ENCODE results near the gene FGF18.
A peak's percentile ranks its signal among the peaks of the same experiment; 100 is the strongest.

Gene FGF18

GRCh38 chr5:171478946-171479775 lies 59.7 kb downstream of the FGF18 start:
- Histone ChIP-seq H3K4me3 (ENCODE audit: low read depth in 1 of 2, low read length in 2 of 2) (no peak overlapping the region), H3K9me3 (ENCODE audit: control insufficient read depth in 1 of 2, low read length in 2 of 2) (no peaks in the 10 kb centered on the region), H3K27me3 (ENCODE audit: low read depth, low read length) (no peaks in the 10 kb centered on the region), H3K4me1 (ENCODE audit: control insufficient read depth in 1 of 2, insufficient read depth in 2 of 2, low read length in 2 of 2) (peaks cover 0 to 6% of the 10 kb centered on the region in 2 donors), H3K27ac (ENCODE audit: low read length) (no peak overlapping the region), H3K36me3 (ENCODE audit: control insufficient read depth in 1 of 2, insufficient read depth in 2 of 2, low read length in 2 of 2) (no peaks in the 10 kb centered on the region)

GRCh38 chr5:171479776-171480125 lies 60.3 kb downstream of the FGF18 start:
- H3K9me3 ChIP-seq (ENCODE audit: control insufficient read depth in 1 of 2, low read length in 2 of 2), result no peaks in the 10 kb centered on the region
- no peak overlapping the region for H3K27ac ChIP-seq (ENCODE audit: low read length)
- no peaks in the 10 kb centered on the region for H3K36me3 ChIP-seq (ENCODE audit: control insufficient read depth in 1 of 2, insufficient read depth in 2 of 2, low read length in 2 of 2)
- H3K27me3 ChIP-seq (ENCODE audit: low read depth, low read length), result no peaks in the 10 kb centered on the region
- no peak overlapping the region for H3K4me3 ChIP-seq (ENCODE audit: low read depth in 1 of 2, low read length in 2 of 2)
- peaks cover 0 to 6% of the 10 kb centered on the region in 2 donors for H3K4me1 ChIP-seq (ENCODE audit: control insufficient read depth in 1 of 2, insufficient read depth in 2 of 2, low read length in 2 of 2)

- H3K27ac ChIP-seq (ENCODE audit: low read length), result no peak overlapping the region
- no peaks in the 10 kb centered on the region for H3K36me3 ChIP-seq (ENCODE audit: control insufficient read depth in 1 of 2, insufficient read depth in 2 of 2, low read length in 2 of 2)
- no peak overlapping the region for H3K4me3 ChIP-seq (ENCODE audit: low read depth in 1 of 2, low read length in 2 of 2)
- peaks cover 0 to 6% of the 10 kb centered on the region in 2 donors for H3K4me1 ChIP-seq (ENCODE audit: control insufficient read depth in 1 of 2, insufficient read depth in 2 of 2, low read length in 2 of 2)
- no peaks in the 10 kb centered on the region for H3K27me3 ChIP-seq (ENCODE audit: low read depth, low read length)
- H3K9me3 ChIP-seq (ENCODE audit: control insufficient read depth in 1 of 2, low read length in 2 of 2), result no peaks in the 10 kb centered on the region
These were observed 60.8 kb downstream of the FGF18 start for GRCh38 chr5:171480239-171480638.

GRCh38 chr5:171481571-171482433 lies 62.4 kb downstream of the FGF18 start:
- Histone ChIP-seq H3K4me3 (ENCODE audit: low read depth in 1 of 2, low read length in 2 of 2) (no peak overlapping the region), H3K27me3 (ENCODE audit: low read depth, low read length) (no peaks in the 10 kb centered on the region), H3K4me1 (ENCODE audit: control insufficient read depth in 1 of 2, insufficient read depth in 2 of 2, low read length in 2 of 2) (peaks cover 0 to 6% of the 10 kb centered on the region in 2 donors), H3K27ac (ENCODE audit: low read length) (no peak overlapping the region), H3K36me3 (ENCODE audit: control insufficient read depth in 1 of 2, insufficient read depth in 2 of 2, low read length in 2 of 2) (no peaks in the 10 kb centered on the region), H3K9me3 (ENCODE audit: control insufficient read depth in 1 of 2, low read length in 2 of 2) (no peaks in the 10 kb centered on the region)

- H3K4me1 ChIP-seq (ENCODE audit: control insufficient read depth in 1 of 2, insufficient read depth in 2 of 2, low read length in 2 of 2), result peaks cover 0 to 6% of the 10 kb centered on the region in 2 donors
- no peak overlapping the region for H3K4me3 ChIP-seq (ENCODE audit: low read depth in 1 of 2, low read length in 2 of 2)
- no peak overlapping the region for H3K27ac ChIP-seq (ENCODE audit: low read length)
- no peaks in the 10 kb centered on the region for H3K36me3 ChIP-seq (ENCODE audit: control insufficient read depth in 1 of 2, insufficient read depth in 2 of 2, low read length in 2 of 2)
- no peaks in the 10 kb centered on the region for H3K27me3 ChIP-seq (ENCODE audit: low read depth, low read length)
- H3K9me3 ChIP-seq (ENCODE audit: control insufficient read depth in 1 of 2, low read length in 2 of 2), result no peaks in the 10 kb centered on the region
These were observed 62.9 kb downstream of the FGF18 start for GRCh38 chr5:171482434-171482730.

GRCh38 chr5:171483551-171484135 lies 64.2 kb downstream of the FGF18 start:
- H3K4me1 ChIP-seq (ENCODE audit: control insufficient read depth in 1 of 2, insufficient read depth in 2 of 2, low read length in 2 of 2), result peaks cover 0 to 6% of the 10 kb centered on the region in 2 donors
- no peaks in the 10 kb centered on the region for H3K9me3 ChIP-seq (ENCODE audit: control insufficient read depth in 1 of 2, low read length in 2 of 2)
- peak overlapping the region; percentile 39 for H3K27ac ChIP-seq (ENCODE audit: low read length)
- no peaks in the 10 kb centered on the region for H3K27me3 ChIP-seq (ENCODE audit: low read depth, low read length)
- no peaks in the 10 kb centered on the region for H3K36me3 ChIP-seq (ENCODE audit: control insufficient read depth in 1 of 2, insufficient read depth in 2 of 2, low read length in 2 of 2)
- H3K4me3 ChIP-seq (ENCODE audit: low read depth in 1 of 2, low read length in 2 of 2), result no peak overlapping the region

GRCh38 chr5:171484460-171484899 lies 65.0 kb downstream of the FGF18 start:
- Histone ChIP-seq H3K4me3 (ENCODE audit: low read depth in 1 of 2, low read length in 2 of 2) (no peak overlapping the region), H3K9me3 (ENCODE audit: control insufficient read depth in 1 of 2, low read length in 2 of 2) (no peaks in the 10 kb centered on the region), H3K27me3 (ENCODE audit: low read depth, low read length) (no peaks in the 10 kb centered on the region), H3K36me3 (ENCODE audit: control insufficient read depth in 1 of 2, insufficient read depth in 2 of 2, low read length in 2 of 2) (no peaks in the 10 kb centered on the region), H3K4me1 (ENCODE audit: control insufficient read depth in 1 of 2, insufficient read depth in 2 of 2, low read length in 2 of 2) (peaks cover 0 to 6% of the 10 kb centered on the region in 2 donors), H3K27ac (ENCODE audit: low read length) (peak overlapping the region; percentile 39)

- no peaks in the 10 kb centered on the region for H3K27me3 ChIP-seq (ENCODE audit: low read depth, low read length)
- H3K9me3 ChIP-seq (ENCODE audit: control insufficient read depth in 1 of 2, low read length in 2 of 2), result no peaks in the 10 kb centered on the region
- no peak overlapping the region for H3K4me3 ChIP-seq (ENCODE audit: low read depth in 1 of 2, low read length in 2 of 2)
- H3K4me1 ChIP-seq (ENCODE audit: control insufficient read depth in 1 of 2, insufficient read depth in 2 of 2, low read length in 2 of 2), result peaks cover 0 to 6% of the 10 kb centered on the region in 2 donors
- no peak overlapping the region for H3K27ac ChIP-seq (ENCODE audit: low read length)
- no peaks in the 10 kb centered on the region for H3K36me3 ChIP-seq (ENCODE audit: control insufficient read depth in 1 of 2, insufficient read depth in 2 of 2, low read length in 2 of 2)
These were observed 66.2 kb downstream of the FGF18 start for GRCh38 chr5:171485668-171486067.

- no peaks in the 10 kb centered on the region for H3K36me3 ChIP-seq (ENCODE audit: control insufficient read depth in 1 of 2, insufficient read depth in 2 of 2, low read length in 2 of 2)
- H3K27ac ChIP-seq (ENCODE audit: low read length), result no peak overlapping the region
- H3K27me3 ChIP-seq (ENCODE audit: low read depth, low read length), result no peaks in the 10 kb centered on the region
- peaks cover 0 to 6% of the 10 kb centered on the region in 2 donors for H3K4me1 ChIP-seq (ENCODE audit: control insufficient read depth in 1 of 2, insufficient read depth in 2 of 2, low read length in 2 of 2)
- no peak overlapping the region for H3K4me3 ChIP-seq (ENCODE audit: low read depth in 1 of 2, low read length in 2 of 2)
- no peaks in the 10 kb centered on the region for H3K9me3 ChIP-seq (ENCODE audit: control insufficient read depth in 1 of 2, low read length in 2 of 2)
These were observed 67.2 kb downstream of the FGF18 start for GRCh38 chr5:171486613-171487012.

- H3K27me3 ChIP-seq (ENCODE audit: low read depth, low read length), result no peaks in the 10 kb centered on the region
- no peaks in the 10 kb centered on the region for H3K9me3 ChIP-seq (ENCODE audit: control insufficient read depth in 1 of 2, low read length in 2 of 2)
- H3K4me3 ChIP-seq (ENCODE audit: low read depth in 1 of 2, low read length in 2 of 2), result no peak overlapping the region
- no peak overlapping the region for H3K27ac ChIP-seq (ENCODE audit: low read length)
- no peaks in the 10 kb centered on the region for H3K36me3 ChIP-seq (ENCODE audit: control insufficient read depth in 1 of 2, insufficient read depth in 2 of 2, low read length in 2 of 2)
- peaks cover 0 to 4% of the 10 kb centered on the region in 2 donors for H3K4me1 ChIP-seq (ENCODE audit: control insufficient read depth in 1 of 2, insufficient read depth in 2 of 2, low read length in 2 of 2)
These were observed 69.4 kb downstream of the FGF18 start for GRCh38 chr5:171488876-171489275.

- Histone ChIP-seq H3K36me3 (ENCODE audit: control insufficient read depth in 1 of 2, insufficient read depth in 2 of 2, low read length in 2 of 2) (no peaks in the 10 kb centered on the region), H3K4me3 (ENCODE audit: low read depth in 1 of 2, low read length in 2 of 2) (no peak overlapping the region), H3K4me1 (ENCODE audit: control insufficient read depth in 1 of 2, insufficient read depth in 2 of 2, low read length in 2 of 2) (peaks cover 0 to 11% of the 10 kb centered on the region in 2 donors), H3K9me3 (ENCODE audit: control insufficient read depth in 1 of 2, low read length in 2 of 2) (no peaks in the 10 kb centered on the region), H3K27me3 (ENCODE audit: low read depth, low read length) (no peaks in the 10 kb centered on the region), H3K27ac (ENCODE audit: low read length) (no peak overlapping the region)
These were observed 73.3 kb downstream of the FGF18 start for GRCh38 chr5:171492781-171493180.
